Kidney (tissue), 14 donors: ENCODE measurements around the gene TLDC2. TPM values are rescaled to one million over a fixed set of nuclear protein-coding genes. Genes with fewer than 3 reads are reported as not detected.
"Not testable (repeated sequence)": the region's sequence is repeated elsewhere in the genome, so short reads cannot be mapped to it uniquely, and the experiment has no call there.

Experiments
- DNase-seq, 5 donors: peaks; one replicate each; pipeline ENCODE4 v3.0.0-alpha.2; 2013 to 2020
- FAIRE-seq: peaks from 2 replicates; lab custom pipeline; 2012; peaks lifted over from hg19 to GRCh38; lab: Jason Lieb, UNC
- H3K27ac ChIP-seq, 2 donors: one replicate each; pipeline ENCODE4 v1.7.0; 2013; ENCODE audit warnings: low read depth in 2 of 2, low read length in 2 of 2, inconsistent platforms in 1 of 2
- H3K27me3 ChIP-seq: one replicate; pipeline ENCODE4 v1.7.1; 2013; ENCODE audit warnings: low read length, inconsistent platforms; ENCODE audit not compliant: control insufficient read depth, insufficient read depth
- H3K36me3 ChIP-seq, 3 donors: one replicate each; pipeline versions ENCODE4 v1.7.0 to v1.7.1; 2013; ENCODE audit warnings: low read length in 3 of 3, control low read depth in 1 of 3, inconsistent platforms in 1 of 3; ENCODE audit not compliant: insufficient read depth in 3 of 3, control insufficient read depth in 2 of 3
- H3K4me1 ChIP-seq, 3 donors: one replicate each; pipeline versions ENCODE4 v1.7.0 to v1.7.1; 2013; ENCODE audit warnings: low read length in 3 of 3, inconsistent platforms in 1 of 3, low read depth in 1 of 3; ENCODE audit not compliant: control insufficient read depth in 2 of 3, insufficient read depth in 2 of 3
- H3K4me3 ChIP-seq, 3 donors: one replicate each; pipeline versions ENCODE4 v1.7.0 to v1.8.1; 2013; ENCODE audit warnings: low read length in 3 of 3, control low read depth in 1 of 3, inconsistent platforms in 1 of 3
- H3K9ac ChIP-seq, 3 donors: one replicate each; pipeline versions ENCODE4 v1.7.0 to v1.7.1; 2013; ENCODE audit warnings: low read length in 3 of 3, control low read depth in 1 of 3, inconsistent platforms in 1 of 3
- H3K9me3 ChIP-seq, 3 donors: one replicate each; pipeline versions ENCODE4 v1.7.0 to v1.7.1; 2013; ENCODE audit warnings: low read length in 3 of 3, control low read depth in 1 of 3, inconsistent platforms in 1 of 3; ENCODE audit not compliant: control insufficient read depth in 2 of 3, insufficient read depth in 1 of 3
- CTCF ChIP-seq: IDR thresholded peaks from 3 replicates; pipeline ENCODE4 v1.5.1; 2012; ENCODE audit warnings: mild to moderate bottlenecking, moderate library complexity, borderline replicate concordance; ENCODE audit not compliant: insufficient read depth; ENCODE audit errors: extremely low read depth
- intact Hi-C: fragments of 100-400 bp; cut with DNase I; formaldehyde crosslinking; loops from one replicate; pipeline ENCODE4 v1.11.1; 2022
- polyA plus RNA-seq: library from polyadenylated mRNA; stranded (reverse); fragments of 350-450 nt; fragmentation: Illumina TruSeq; extraction: RNeasy Lipid Tissue Mini Kit (QIAGEN cat#74804); gene quantifications from one replicate; pipeline ENCODE4 v1.2.3, GENCODE V29; 2014; ENCODE audit warnings: low read depth, low replicate concordance; ENCODE audit not compliant: insufficient read depth
- total RNA-seq: library from RNA; stranded (reverse); fragmentation: NEBNext Ultra II Directional; extraction: Animal tissue kit (Norgen Biotek cat#: 25700); gene quantifications from one replicate; pipeline ENCODE4 v1.2.1, GENCODE V29; 2021
- donor health status: control.
- donor health status: control.
- donor health status: control.
- donor health status: control.
- donor health status: control.
- donor health status: DM: yes; HTN: yes; CAD: no.
- donor health status: Normal renal cell carcinoma (clear cell type).

TLDC2 gene
- total and polyA plus RNA-seq, 2 donors from 2014 or later: 2.3 to 8.5 TPM

GRCh38 chr20:36927704-36928103, 51.8 kb downstream of the TLDC2 start:
- Histone ChIP-seq H3K27ac (no peak overlapping the region), H3K27me3 (no peaks in the 10 kb centered on the region), H3K4me3 (no peak overlapping the region), H3K4me1 (no peaks in the 10 kb centered on the region), H3K36me3 (no peaks in the 10 kb centered on the region), H3K9ac (no peak overlapping the region), H3K9me3 (no peaks in the 10 kb centered on the region)
- intact Hi-C loops: no loop called here
- no peak for TF ChIP-seq CTCF
- FAIRE-seq (no peak), DNase-seq (no peak)

DNA sequence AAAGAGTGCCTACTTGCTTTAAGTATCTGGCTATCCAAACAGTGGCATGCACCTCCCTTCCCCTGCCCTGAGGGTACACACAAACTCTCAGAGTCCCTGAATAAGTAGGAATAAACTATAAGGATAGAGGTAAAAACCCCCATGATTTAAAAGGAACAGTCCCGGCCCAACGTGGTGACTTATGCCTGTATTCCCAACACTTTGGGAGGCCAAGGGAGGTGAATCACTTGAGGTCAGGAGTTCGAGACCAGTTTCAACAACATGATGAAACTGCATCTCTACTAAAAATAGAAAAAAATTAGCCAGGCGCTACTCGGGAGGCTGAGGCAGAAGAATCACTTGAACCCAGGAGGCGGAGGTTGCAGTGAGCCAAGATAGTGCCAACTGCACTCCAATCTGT, 53.4 kb downstream of the TLDC2 start:
- H3K27me3 ChIP-seq: no peaks in the 10 kb centered on the region
- no peak overlapping the region for H3K9ac ChIP-seq
- DNase-seq (no peak), FAIRE-seq (no peak)
- H3K36me3 ChIP-seq: no peaks in the 10 kb centered on the region
- H3K9me3 ChIP-seq: no peaks in the 10 kb centered on the region
- intact Hi-C loops: no loop called here
- H3K27ac ChIP-seq: no peak overlapping the region
- H3K4me3 ChIP-seq: no peak overlapping the region
- no peaks in the 10 kb centered on the region for H3K4me1 ChIP-seq
- no peak for TF ChIP-seq CTCF

DNA sequence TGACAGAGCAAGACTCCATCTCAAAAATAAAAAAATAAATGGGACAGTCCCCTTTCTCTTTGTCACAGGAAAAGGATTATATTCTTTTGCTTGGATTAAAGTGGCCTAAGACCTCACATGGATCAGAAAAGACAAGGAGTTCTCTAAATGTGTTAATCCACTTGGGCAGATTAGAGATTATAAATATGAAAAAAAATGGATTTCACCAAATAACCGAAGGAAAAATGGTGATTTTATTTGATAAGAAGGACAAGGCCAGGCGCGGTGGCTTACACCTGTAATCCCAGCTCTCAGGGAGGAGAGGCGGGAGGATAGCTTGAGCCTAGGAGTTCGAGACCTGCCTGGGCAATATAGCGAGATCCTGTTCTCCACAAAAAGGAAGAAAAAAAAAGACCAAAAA, 53.8 kb downstream of the TLDC2 start:
- H3K4me1 ChIP-seq: no peaks in the 10 kb centered on the region
- FAIRE-seq (no peak), DNase-seq (no peak)
- no peak overlapping the region for H3K4me3 ChIP-seq
- H3K9me3 ChIP-seq: no peaks in the 10 kb centered on the region
- intact Hi-C loops: no loop called here
- no peak overlapping the region for H3K9ac ChIP-seq
- H3K36me3 ChIP-seq: no peaks in the 10 kb centered on the region
- no peak overlapping the region for H3K27ac ChIP-seq
- TF ChIP-seq CTCF: no peak
- no peaks in the 10 kb centered on the region for H3K27me3 ChIP-seq

DNA sequence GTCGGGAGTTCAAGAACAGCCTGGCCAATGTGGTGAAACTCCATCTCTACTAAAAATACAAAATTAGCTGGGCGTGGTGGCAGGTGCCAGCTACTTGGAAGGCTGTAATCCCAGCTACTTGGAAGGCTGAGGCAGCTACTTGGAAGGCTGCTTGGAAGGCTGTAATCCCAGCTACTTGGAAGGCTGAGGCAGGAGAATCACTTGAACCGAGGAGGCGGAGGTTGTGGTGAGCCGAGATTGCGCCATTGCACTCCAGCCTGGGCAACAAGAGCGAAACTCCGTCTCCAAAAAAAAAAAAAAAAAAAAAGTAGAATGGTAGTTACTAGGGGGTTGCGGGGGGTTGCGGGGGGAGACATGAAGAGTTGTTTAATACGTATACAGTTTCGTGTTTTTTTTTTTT, 56.1 kb downstream of the TLDC2 start:
- H3K27ac ChIP-seq, DNase-seq, FAIRE-seq, H3K9me3 ChIP-seq, intact Hi-C loops, H3K9ac ChIP-seq, H3K4me3 ChIP-seq, H3K4me1 ChIP-seq, H3K36me3 ChIP-seq, H3K27me3 ChIP-seq: not testable (repeated sequence)
